Measurements from ENCODE around the gene CSNK1E.

GRCh38 chr22:38347944-38348750, 30.9 kb upstream of the CSNK1E start:
- TF ChIP-seq TAF1 (IDR thresholded peaks at IDR 0.05; ENCODE audit: borderline replicate concordance, insufficient read depth, low read length), result no peak
- no peak for TF ChIP-seq POLR2AphosphoS5 (IDR thresholded peaks at IDR 0.05; ENCODE audit: low read depth, low read length)
- TF ChIP-seq FOXP2 (optimal IDR thresholded peaks at IDR 0.05; ENCODE audit: borderline replicate concordance, extremely low read depth, extremely low read length, insufficient read depth), result no peak

Measured in PFSK-1 (cell line).